Epidermal melanocyte (primary cell): ENCODE results near the gene CXCL11.
"Not testable (repeated sequence)": the region's sequence is repeated elsewhere in the genome, so short reads cannot be mapped to it uniquely, and the experiment has no call there.

ENCODE experiments used
- DNase-seq: peaks from one replicate; pipeline ENCODE4 v3.0.0; 2011; ENCODE audit warnings: low spot score; ENCODE audit not compliant: insufficient read length

The CXCL11 gene

GRCh38 chr4:76002176-76002575, 33.7 kb downstream of the CXCL11 start:
- DNase-seq: no peak

DNA sequence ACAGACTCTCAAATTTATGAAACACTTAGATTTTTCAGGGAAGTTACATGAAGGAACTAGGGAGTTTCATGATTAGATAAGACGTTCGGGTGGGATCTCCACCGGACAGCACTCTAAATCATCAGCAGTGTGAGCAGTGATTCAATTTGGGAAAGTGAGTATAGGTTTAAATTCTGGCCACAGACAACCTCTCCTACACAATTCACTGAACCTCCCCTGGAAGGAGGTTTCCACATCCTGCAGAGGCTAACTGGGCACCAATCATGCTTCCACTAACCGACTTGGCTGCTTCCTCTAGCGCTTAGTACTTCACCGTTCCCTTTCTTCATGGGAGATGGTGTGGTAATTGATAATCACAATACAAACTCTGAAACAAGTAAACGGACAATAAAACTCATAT, 34.2 kb downstream of the CXCL11 start:
- DNase-seq: no peak

DNA sequence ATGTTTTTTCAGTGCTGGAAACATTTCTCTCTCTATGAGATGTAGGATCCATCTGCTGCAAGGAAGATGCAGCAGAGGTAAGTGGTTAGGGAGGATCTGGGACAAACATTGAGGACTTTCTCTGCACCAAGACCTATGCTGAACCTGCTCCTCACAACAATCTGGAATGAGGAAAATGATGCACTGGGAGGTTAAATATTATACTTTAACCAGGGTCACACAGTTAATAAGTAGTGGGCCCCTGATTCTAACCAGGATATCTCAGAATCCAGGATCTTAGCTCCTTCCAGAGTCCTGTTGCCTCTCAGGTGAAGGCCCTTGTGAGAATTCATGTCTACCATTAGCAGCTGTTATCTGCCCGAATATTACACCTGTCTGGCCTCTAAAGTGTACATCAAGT, 35.6 kb downstream of the CXCL11 start:
- no peak for DNase-seq

DNA sequence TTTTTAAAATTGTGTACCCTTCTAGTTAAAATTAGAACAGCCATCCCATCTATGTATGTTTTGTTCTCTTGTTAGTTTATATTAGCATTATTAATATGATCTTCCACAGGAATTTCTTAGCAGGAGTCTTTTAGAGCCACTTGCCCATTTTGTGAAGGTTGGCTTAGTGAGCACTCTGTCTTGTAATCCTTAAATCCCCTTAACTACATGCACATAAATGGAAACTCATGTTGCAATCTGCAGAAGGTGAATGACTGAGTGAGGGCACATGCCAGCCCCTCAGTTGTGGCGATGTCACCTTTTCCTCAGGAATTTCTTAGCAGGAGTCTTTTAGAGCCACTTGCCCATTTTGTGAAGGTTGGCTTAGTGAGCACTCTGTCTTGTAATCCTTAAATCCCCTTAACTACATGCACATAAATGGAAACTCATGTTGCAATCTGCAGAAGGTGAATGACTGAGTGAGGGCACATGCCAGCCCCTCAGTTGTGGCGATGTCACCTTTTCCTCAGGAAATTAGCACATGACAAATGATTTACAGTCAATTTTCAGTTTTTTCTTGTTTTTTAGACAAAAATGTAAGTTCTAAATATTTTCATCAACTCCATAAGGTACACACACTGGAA, 37.2 kb downstream of the CXCL11 start:
- DNase-seq: not testable (repeated sequence)

DNA sequence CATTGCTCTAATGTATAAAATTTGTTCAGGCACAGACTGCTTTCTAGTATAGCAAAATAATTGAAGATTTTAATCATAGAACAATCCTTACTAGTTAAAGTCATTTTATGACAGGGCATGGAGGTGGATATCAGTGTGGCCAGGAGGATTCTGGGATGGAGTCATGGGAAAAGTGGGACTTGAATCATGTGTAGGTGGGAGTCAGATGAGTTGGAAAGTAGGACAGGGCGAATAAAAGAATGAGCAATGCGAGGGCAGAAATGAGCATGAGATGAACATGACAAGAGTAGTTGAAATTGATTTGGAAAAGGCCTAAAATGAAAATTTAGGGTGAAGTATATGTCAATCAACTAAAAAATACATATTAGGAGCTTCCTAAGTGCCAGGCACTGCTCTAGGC, 37.9 kb downstream of the CXCL11 start:
- DNase-seq: no peak

- DNase-seq: no peak
Observed at GRCh38 chr4:75997081-75997480, 38.8 kb downstream of the CXCL11 start.

GRCh38 chr4:75995727-75996126, 40.1 kb downstream of the CXCL11 start:
- DNase-seq: peak; percentile 53

- DNase-seq: no peak
Observed at GRCh38 chr4:75992462-75992861, 43.4 kb downstream of the CXCL11 start.

GRCh38 chr4:75989846-75990528, 45.9 kb downstream of the CXCL11 start:
- no peak for DNase-seq

DNA sequence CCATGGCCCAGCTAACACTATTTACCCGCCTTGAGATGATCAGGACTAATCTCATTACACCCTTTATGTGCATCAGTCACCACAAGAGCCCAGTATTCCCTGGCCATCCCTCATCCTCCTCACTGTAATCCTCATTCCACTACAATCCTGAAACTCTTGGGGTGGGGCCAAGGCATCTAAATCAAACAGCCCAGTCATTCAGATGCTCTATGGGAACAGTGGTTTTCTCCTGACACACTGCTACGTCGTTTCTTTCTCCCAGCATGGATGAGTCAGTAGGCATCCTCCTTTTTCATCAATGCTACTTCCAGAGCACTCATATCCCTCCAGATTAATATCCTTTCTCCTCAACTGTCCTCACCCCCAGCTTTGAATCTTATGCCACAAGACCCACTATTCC, 50.8 kb downstream of the CXCL11 start:
- DNase-seq: no peak
